Measurements from ENCODE around the gene S100A13. TPM values are rescaled to one million over a fixed set of nuclear protein-coding genes. Genes with fewer than 3 reads are reported as not detected.
A peak's percentile ranks its signal among the peaks of the same experiment; 100 is the strongest.
"Not testable (repeated sequence)": the region's sequence is repeated elsewhere in the genome, so short reads cannot be mapped to it uniquely, and the experiment has no call there.

The S100A13 gene
- total RNA-seq, 1 donor, result 2.7 TPM

GRCh38 chr1:153575497-153575896, 51.8 kb downstream of the S100A13 start:
- not testable (repeated sequence) for DNase-seq (ENCODE audit: low read depth in 2 of 3, low spot score in 2 of 3)

- not testable (repeated sequence) for DNase-seq (ENCODE audit: low read depth in 2 of 3, low spot score in 2 of 3)
Measured at GRCh38 chr1:153575081-153575491, 52.2 kb downstream of the S100A13 start.

- DNase-seq (ENCODE audit: low read depth in 2 of 3, low spot score in 2 of 3), result peak in 1 of 3 donors; percentile 49
Measured at GRCh38 chr1:153573351-153573750, 54.0 kb downstream of the S100A13 start.

- peak in 2 of 3 donors; percentile 81 to 87 for DNase-seq (ENCODE audit: low read depth in 2 of 3, low spot score in 2 of 3)
Measured at GRCh38 chr1:153572569-153573015, 54.7 kb downstream of the S100A13 start.

GRCh38 chr1:153571706-153572105, 55.6 kb downstream of the S100A13 start:
- DNase-seq (ENCODE audit: low read depth in 2 of 3, low spot score in 2 of 3), result no peak

DNA sequence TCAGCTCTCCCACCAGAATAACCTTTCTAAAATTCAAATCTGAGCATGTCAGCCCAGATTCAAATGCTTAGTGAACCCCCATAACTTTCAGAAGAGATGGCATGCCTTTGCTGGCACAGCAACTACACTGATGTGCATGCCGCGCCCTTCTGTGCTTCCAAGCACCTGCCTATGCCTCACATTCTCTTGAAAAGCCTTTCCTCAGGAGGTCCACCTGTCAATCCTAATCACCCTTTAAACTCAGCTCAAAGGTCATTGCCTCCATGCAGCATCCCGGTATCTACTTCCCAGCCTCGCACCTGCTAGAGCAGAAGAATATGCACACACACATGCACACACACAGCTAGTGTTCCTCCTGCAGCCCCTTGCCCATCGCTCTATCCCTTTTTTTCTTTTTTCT, 56.4 kb downstream of the S100A13 start:
- no peak for DNase-seq (ENCODE audit: low read depth in 2 of 3, low spot score in 2 of 3)

- DNase-seq (ENCODE audit: low read depth in 2 of 3, low spot score in 2 of 3), result no peak
Measured at GRCh38 chr1:153569465-153569864, 57.8 kb downstream of the S100A13 start.

Other genes starting within 250 kb of the S100A13 start
- 12.1 TPM for gene S100A8, start 236.4 kb downstream of the S100A13 start, total RNA-seq
- gene S100A7A, start 211.0 kb downstream of the S100A13 start, total RNA-seq, result not detected
- not detected for gene S100A7, start 166.9 kb downstream of the S100A13 start, total RNA-seq
- 177 TPM for gene S100A6, start 91.5 kb downstream of the S100A13 start, total RNA-seq
- gene S100A5, start 86.6 kb downstream of the S100A13 start, total RNA-seq, result 0.27 TPM
- 183 TPM for gene S100A4, start 81.7 kb downstream of the S100A13 start, total RNA-seq
- gene S100A3, start 78.2 kb downstream of the S100A13 start, total RNA-seq, result not detected
- 0.27 TPM for gene S100A2, start 61.7 kb downstream of the S100A13 start, total RNA-seq
- gene S100A16, start 14.4 kb downstream of the S100A13 start, total RNA-seq, result 1.1 TPM
- not detected for gene S100A14, start 11.2 kb downstream of the S100A13 start, total RNA-seq
- gene S100A1, start 929 bp upstream of the S100A13 start, total RNA-seq, result 0.54 TPM
- gene CHTOP, start 6.6 kb upstream of the S100A13 start, total RNA-seq, result 53.1 TPM
- 46.0 TPM for gene SNAPIN, start 31.2 kb upstream of the S100A13 start, total RNA-seq
- 225 TPM for gene ILF2, start 43.5 kb upstream of the S100A13 start, total RNA-seq
- 0.27 TPM for gene NPR1, start 51.2 kb upstream of the S100A13 start, total RNA-seq
- 57.4 TPM for gene INTS3, start 100.5 kb upstream of the S100A13 start, total RNA-seq
- gene SLC27A3, start 147.9 kb upstream of the S100A13 start, total RNA-seq, result 12.7 TPM